ENCODE data around the gene LRRC45.

The LRRC45 gene

GRCh38 chr17:81993729-81994592, 29.1 kb upstream of the LRRC45 start:
- no peak for DNase-seq (ENCODE audit: low read depth in 2 of 2)

DNA sequence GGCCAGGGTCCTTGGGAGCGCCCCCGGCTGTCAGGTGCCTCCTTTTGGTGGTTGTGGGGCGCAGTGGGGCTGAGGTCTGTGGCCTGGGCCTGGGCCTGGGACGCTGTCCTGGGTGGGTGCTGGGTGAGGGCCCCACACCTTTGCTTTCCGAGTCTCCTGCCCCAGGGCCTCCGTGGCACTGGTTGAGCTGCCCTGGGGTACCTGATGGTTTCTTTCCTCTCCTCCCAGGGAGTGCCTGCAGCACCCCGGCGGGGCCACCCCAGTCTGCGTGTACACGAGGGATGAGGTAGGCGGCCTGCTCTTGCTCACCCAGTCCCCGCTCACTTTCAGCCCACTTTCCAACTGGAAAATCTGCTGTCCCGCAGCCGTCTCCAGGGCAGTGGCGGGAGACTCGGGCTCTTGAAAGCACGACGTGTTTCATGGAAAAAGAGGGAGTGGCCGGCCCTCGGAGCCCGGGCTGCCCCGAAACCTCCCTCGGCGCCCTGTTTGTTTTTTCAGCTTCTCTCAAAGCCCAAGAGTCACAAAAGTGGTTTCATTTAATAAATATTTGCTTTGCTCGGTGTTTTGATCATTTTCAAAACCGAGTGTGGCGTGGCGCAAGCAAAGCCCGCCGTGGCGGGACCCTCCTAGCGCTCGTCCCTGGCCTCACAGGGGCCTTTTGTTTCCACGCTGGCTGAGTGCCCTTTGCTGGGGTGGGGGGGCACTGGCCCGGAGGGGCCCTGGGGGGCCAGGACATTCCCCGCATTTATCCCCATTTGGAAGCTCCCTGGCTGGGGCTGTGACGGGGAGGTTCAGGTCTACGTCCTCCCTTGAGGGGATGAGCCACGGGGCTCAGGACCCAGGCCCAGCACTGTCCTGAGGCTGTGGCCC, 28.3 kb upstream of the LRRC45 start:
- DNase-seq (ENCODE audit: low read depth in 2 of 2), result no peak

- no peak for DNase-seq (ENCODE audit: low read depth in 2 of 2)
These were observed 27.5 kb upstream of the LRRC45 start for GRCh38 chr17:81995463-81996231.

GRCh38 chr17:81996232-81996756, 26.8 kb upstream of the LRRC45 start:
- DNase-seq (ENCODE audit: low read depth in 2 of 2), result no peak

- no peak for DNase-seq (ENCODE audit: low read depth in 2 of 2)
These were observed 26.2 kb upstream of the LRRC45 start for GRCh38 chr17:81996757-81997441.

DNA sequence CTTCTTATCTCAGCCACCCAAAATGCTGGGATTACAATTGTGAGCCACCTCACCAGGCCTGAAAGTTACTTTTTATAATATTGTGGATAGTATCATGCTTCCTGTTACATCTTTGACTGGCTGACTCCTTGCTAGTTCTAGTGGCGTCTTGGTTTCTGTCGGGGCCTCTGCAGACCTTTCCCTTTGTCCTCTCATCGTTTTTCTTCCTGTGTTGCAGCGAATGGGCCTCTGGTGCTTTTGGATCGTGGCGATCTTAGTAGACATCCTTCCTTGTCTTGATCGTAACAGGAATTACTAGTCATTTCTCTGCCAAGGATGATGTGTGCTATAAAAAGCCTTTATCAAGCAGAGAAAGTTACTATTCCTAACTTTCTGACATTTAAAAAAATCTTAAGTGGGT, 24.9 kb upstream of the LRRC45 start:
- no peak for DNase-seq (ENCODE audit: low read depth in 2 of 2)

DNA sequence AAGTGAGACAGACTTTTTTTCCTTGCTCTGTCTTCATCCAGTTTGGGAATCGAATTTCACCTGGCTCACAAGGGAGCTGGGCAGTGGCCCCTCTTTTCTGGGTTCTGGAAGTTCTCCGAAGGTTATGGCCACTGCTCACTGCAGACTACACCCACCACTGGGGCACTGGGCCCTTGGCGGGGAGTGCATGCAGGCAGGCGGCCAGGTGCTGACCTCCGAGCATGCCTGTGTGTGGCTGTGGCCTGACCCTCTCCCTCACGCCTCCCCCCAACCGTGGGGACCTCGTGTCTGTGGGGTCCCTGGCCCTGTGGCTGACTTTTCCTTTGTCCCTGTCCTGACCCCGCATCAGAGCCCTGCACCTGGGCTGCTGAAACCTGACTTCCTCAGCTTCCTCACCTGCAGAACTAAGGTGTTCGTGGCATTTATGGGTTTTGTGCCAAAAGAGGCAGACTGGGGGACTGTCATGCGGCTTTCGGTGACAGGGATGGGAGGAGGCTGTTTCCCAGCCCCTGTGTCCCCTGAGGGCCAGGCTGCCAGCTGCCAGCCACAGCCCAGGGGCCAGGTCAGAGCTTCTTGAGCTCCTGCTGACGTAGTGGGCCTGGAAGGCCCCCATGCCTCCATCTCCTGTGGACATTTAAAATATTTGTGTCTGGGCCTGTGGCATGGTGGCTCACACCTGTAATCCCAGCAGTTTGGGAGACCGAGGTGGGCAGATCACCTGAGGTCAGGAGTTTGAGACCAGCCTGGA, 24.2 kb upstream of the LRRC45 start:
- DNase-seq (ENCODE audit: low read depth in 2 of 2), result no peak

GRCh38 chr17:81999587-81999975, 23.5 kb upstream of the LRRC45 start:
- no peak for DNase-seq (ENCODE audit: low read depth in 2 of 2)

- DNase-seq (ENCODE audit: low read depth in 2 of 2), result no peak
These were observed 22.9 kb upstream of the LRRC45 start for GRCh38 chr17:81999976-82000802.

DNA sequence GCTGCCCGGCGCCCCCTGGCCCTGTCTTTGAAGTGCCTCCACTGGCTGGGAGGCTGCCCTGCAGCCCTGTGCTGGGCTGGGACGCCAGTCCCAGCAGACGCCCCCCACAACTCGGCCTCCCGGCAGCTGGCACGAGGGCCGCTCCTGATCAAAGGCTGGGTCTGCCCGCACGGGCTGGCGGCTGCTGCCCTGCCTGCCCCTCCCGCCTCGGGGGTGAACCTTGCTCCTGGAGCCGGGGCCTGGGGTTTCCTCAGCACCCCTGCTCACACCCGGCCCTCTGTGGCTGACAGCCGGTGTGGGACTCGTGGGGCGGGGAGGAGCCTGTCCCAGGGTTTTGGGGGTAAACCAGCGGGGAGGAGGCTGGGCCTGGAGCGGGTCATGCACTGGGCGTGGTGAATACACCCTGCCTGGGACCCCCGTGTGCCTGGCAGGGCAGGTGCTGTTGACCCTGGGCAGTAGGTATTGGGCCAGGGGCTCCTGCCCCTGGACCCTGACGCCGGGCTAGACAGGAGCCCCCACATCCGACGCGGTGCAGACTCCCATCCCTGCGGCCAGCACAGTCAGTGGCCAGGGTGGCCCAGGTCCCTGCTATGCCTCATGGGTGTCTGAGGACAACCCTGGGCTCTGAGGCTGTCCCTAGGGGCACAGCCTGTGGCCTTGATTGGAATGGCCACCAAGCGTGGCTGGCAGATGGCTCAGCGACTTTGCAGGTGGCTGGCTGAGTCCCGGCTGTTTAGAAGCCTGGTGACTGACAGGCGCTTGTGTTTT, 22.1 kb upstream of the LRRC45 start:
- DNase-seq (ENCODE audit: low read depth in 2 of 2), result no peak

DNA sequence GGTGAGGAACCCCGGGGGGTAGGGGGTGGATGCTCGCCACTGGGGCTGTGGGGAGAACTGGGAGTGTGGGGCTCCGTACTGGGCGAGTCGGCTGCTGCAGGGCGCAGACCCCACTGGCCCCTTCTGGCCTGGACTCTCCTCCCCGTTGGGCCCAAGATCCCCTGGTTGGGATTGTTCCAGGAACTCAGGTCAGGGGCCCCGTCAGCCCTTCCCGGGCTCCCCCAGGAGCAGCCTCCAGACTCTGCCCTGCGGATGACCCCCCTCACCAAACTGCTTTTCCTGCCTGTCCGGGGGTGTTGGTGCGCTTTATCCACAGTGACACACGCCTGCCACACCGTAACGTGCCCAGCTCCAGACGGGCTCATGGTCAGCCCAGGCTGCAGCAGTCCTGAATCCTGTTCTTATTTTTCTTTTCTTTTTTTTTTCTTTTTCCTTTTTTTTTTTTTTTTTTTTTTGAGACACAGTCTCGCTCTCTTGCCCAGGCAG, 21.5 kb upstream of the LRRC45 start:
- DNase-seq (ENCODE audit: low read depth in 2 of 2), result no peak

GRCh38 chr17:82003411-82004381, 19.4 kb upstream of the LRRC45 start:
- DNase-seq (ENCODE audit: low read depth in 2 of 2), result no peak

- DNase-seq (ENCODE audit: low read depth in 2 of 2), result no peak
These were observed 18.3 kb upstream of the LRRC45 start for GRCh38 chr17:82004517-82005455.

DNA sequence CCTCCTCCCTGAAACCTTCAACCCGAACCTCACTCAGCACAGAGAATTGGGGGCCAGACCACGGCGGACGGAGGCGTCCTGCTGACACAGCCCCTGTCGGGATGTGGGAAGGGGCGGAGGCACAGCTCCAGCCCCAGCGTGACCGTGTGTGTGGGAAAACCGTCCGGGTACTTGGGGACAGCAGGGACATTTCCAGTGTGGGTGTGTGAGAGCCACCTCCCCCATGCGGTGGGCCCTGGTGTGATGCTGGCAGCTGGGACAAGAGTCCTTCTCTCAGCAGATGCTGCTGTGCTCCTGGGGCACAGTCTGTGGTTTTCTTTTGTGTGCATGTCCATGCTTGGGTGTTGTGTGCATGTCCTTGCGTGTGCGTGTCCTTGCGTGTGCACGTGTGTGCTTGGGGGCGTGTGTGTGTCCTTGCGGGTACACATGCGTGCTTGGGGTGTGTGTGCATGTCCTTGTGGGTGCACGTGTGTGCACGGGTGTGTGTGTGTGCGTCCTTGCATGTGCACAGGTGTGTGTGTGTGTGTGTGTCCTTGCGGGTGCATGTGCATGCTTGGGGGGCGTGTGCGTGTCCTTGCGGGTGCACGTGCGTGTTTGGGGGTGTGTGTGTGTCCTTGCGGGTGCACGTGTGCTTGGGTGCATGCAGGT, 17.3 kb upstream of the LRRC45 start:
- DNase-seq (ENCODE audit: low read depth in 2 of 2), result no peak

GRCh38 chr17:82006468-82007227, 16.5 kb upstream of the LRRC45 start:
- no peak for DNase-seq (ENCODE audit: low read depth in 2 of 2)

Data from stimulated activated CD8-positive, alpha-beta memory T cell treated with anti-CD3 and anti-CD28 coated beads, Interleukin-2, amount 100 ng/mL, for 1 hour (primary cell).